Measurements from ENCODE around the gene DECR2. TPM values are rescaled to one million over a fixed set of nuclear protein-coding genes. Genes with fewer than 3 reads are reported as not detected.

The DECR2 gene
- total and polyA plus RNA-seq, 12 donors = 5.9 to 143 (median 41.7) TPM

DNA sequence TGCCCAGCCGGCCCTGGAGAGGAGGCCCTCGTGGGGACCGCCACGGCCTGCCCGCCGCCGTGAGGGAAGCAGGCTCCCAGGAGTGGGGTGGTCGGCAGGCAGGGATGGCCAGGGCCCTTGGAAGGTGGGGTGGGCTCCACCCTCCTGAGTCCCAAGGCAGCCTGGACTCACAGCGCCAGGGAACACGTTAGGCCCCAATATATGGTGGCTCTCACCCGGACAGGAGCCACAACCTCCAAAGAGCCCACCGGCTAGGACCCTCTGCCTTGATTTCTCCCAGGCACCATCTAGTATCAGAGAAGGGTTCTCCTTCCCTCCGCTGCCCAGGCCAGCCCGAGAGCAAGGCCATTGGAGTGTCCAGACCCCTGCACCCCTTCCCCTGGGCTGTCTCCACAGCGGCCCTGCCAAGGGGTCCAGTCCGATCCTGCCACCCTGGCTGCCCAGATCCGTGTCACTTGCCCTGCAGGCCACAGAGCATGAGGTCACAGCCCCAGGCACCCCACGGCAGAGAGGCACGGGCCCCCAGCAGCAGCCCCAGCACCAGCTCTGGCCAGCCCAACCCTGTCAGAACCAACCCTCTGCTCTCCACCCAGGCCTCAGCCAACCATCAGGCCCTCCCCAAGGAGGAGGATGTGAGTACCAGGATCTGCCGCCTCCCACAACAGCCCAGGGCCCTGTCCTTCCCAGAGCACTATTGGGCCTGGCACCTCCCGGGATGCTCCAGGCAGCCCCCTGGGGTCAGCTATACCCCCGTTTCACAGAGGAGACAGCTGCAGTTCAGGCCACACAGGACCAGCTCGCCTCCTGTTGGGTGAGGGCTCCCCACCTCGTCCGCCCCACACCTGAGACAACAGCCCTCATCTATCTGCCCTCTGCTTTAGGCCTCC, 48.0 kb upstream of the DECR2 start:
- whole genome bisulfite sequencing, 4 donors = 67 to 89% (median 77%) methylated on average over 6 to 25 of the region's 25 CpGs
- Histone ChIP-seq H3K36me3 (replicated peaks in 1 of 2) (no peaks in the 10 kb centered on the region), H3K27me3 (no peaks in the 10 kb centered on the region), H3K9me3 (replicated peaks in 1 of 3) (no peaks in the 10 kb centered on the region), H3K4me1 (replicated peaks in 1 of 2) (peaks cover 19 to 25% of the 10 kb centered on the region in 2 donors), H3K4me3 (peak overlapping the region in 1 of 4 donors; percentile 89), H3K27ac (peak overlapping the region in 1 of 5 donors; percentile 68)
- peak in 1 of 7 donors; percentile 52 for DNase-seq
- intact Hi-C loops (cut with DNase I) = loop anchor here (10.0 kb wide), 1 partner anchor 119 kb away; the partner anchor contains the start of gene FAM234A (in 2 of the 2)
- TF ChIP-seq, protein P1, sequence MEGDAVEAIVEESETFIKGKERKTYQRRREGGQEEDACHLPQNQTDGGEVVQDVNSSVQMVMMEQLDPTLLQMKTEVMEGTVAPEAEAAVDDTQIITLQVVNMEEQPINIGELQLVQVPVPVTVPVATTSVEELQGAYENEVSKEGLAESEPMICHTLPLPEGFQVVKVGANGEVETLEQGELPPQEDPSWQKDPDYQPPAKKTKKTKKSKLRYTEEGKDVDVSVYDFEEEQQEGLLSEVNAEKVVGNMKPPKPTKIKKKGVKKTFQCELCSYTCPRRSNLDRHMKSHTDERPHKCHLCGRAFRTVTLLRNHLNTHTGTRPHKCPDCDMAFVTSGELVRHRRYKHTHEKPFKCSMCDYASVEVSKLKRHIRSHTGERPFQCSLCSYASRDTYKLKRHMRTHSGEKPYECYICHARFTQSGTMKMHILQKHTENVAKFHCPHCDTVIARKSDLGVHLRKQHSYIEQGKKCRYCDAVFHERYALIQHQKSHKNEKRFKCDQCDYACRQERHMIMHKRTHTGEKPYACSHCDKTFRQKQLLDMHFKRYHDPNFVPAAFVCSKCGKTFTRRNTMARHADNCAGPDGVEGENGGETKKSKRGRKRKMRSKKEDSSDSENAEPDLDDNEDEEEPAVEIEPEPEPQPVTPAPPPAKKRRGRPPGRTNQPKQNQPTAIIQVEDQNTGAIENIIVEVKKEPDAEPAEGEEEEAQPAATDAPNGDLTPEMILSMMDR (IDR thresholded peaks at IDR 0.05) = no peak
- no peak for TF ChIP-seq POLR2A (IDR thresholded peaks at IDR 0.05)

DNA sequence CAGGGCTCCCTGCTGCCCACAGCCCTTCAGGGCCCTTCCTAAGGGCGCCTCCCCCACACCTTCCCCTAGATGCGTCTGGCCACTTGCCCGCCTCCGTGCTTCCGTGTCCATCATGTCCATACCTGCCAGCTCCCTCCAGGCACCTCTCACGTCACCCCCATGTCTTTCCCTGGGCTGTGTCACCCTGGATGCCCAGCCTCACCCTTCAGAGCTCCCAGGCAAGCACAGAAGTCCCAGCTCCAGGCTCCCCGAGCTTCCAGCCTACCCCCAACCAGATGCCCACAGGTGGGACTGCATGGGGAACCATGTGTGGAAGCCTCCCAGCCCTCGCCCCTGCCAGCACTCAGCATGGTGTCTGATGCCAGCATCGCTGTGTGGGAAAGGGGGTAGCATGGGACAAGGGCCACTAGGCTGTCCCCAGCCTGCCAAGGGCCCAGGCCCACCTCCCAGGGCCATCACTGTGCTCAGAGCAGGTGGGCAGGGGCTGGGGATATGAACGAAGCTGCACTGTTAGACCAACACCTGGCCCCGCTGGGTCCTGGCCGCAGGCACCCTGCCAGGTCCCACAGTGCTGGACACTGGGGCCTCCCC, 47.3 kb upstream of the DECR2 start:
- peak in 1 of 7 donors; percentile 37 for DNase-seq
- Histone ChIP-seq H3K27ac (no peak overlapping the region), H3K4me3 (no peak overlapping the region), H3K27me3 (no peaks in the 10 kb centered on the region), H3K9me3 (replicated peaks in 1 of 3) (no peaks in the 10 kb centered on the region), H3K36me3 (replicated peaks in 1 of 2) (no peaks in the 10 kb centered on the region), H3K4me1 (replicated peaks in 1 of 2) (peaks cover 13 to 17% of the 10 kb centered on the region in 2 donors)
- 93 to 95% (median 93%) methylated on average over 9 to 12 of the region's 12 CpGs for WGBS, 4 donors
- intact Hi-C loops (cut with DNase I) = loop anchor here (10.0 kb wide), 1 partner anchor 120 kb away; the partner anchor contains the start of gene FAM234A (in 2 of the 2)
- no peak for TF ChIP-seq POLR2A (IDR thresholded peaks at IDR 0.05)
- TF ChIP-seq, protein P1 (IDR thresholded peaks at IDR 0.05) = no peak

DNA sequence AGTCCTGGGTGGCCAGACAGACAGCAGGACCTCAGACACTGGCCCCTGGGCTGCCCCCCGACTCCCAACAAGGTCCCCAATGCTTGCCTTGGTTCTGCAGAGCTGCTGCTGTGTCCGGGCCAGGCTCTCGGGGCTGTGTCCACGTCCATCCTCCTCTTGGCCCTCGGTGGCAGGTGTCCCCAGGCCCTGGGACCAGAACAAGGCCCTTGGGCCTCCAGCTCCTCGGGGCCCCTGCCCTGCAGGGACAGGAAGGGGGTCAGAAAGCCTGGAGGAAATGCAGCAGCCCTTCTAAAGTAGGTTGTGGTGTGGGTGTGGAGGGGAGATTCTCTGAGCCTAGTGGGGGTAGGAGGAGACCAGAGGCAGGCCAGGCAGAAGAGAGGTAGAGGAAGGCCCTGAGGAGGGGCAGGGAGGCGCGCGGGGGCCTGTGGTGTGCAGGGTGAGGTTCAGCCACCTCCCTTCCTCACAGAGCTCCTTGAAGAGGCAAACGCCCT, 46.7 kb upstream of the DECR2 start:
- Histone ChIP-seq H3K4me3 (no peak overlapping the region), H3K9me3 (replicated peaks in 1 of 3) (no peaks in the 10 kb centered on the region), H3K36me3 (replicated peaks in 1 of 2) (no peaks in the 10 kb centered on the region), H3K27ac (no peak overlapping the region), H3K4me1 (replicated peaks in 1 of 2) (peaks cover 9 to 12% of the 10 kb centered on the region in 2 donors), H3K27me3 (no peaks in the 10 kb centered on the region)
- TF ChIP-seq, protein P1 (IDR thresholded peaks at IDR 0.05) = no peak
- no peak for TF ChIP-seq POLR2A (IDR thresholded peaks at IDR 0.05)
- peak in 1 of 7 donors; percentile 23 for DNase-seq
- intact Hi-C loops (cut with DNase I) = loop anchor here (10.0 kb wide), 1 partner anchor 120 kb away; the partner anchor contains the start of gene FAM234A (in 2 of the 2)
- 81 to 98% (median 90%) methylated on average over 6 to 10 of the region's 10 CpGs for WGBS, 4 donors

DNA sequence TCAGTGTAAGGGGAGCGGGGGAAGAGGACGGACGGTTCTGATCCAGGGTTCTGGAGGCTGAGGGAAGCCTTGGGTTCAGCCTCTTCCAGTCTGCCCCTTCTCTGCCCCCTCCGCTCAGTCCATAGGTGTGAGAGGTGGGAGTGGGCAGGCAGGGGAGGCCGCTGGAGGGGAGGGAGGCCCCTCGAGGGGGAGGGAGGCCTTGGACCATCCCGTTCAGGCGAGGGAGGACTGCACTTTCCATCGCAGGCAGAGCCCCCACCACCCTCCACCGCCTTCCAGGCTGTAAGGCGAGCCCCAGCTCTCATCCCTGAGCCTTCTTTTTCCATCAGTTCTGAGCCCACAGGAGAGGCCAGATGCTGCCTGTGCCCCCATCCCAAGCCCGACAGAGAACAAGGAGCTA, 44.9 kb upstream of the DECR2 start:
- no peaks in the 10 kb centered on the region for H3K36me3 ChIP-seq (replicated peaks in 1 of 2)
- H3K4me1 ChIP-seq (replicated peaks in 1 of 2) = peaks cover 2 to 4% of the 10 kb centered on the region in 2 donors
- no peak overlapping the region for H3K27ac ChIP-seq
- H3K9me3 ChIP-seq (replicated peaks in 1 of 3) = no peaks in the 10 kb centered on the region
- WGBS, 4 donors = 74 to 90% (median 79%) methylated on average over 3 to 12 of the region's 12 CpGs
- intact Hi-C loops (cut with DNase I) = loop anchor here (10.0 kb wide), 1 partner anchor 122 kb away; the partner anchor contains the start of gene FAM234A (in 2 of the 2)
- H3K27me3 ChIP-seq = no peaks in the 10 kb centered on the region
- TF ChIP-seq, protein P1 (IDR thresholded peaks at IDR 0.05) = no peak
- TF ChIP-seq POLR2A (IDR thresholded peaks at IDR 0.05) = no peak
- H3K4me3 ChIP-seq = no peak overlapping the region
- DNase-seq = no peak

Measured in adrenal gland (tissue), 12 donors.